HG02759 (cell line): ENCODE data around the gene MAPK8.

Experiments used
- ATAC-seq: cut with Tn5 transposase; IDR thresholded peaks from one replicate; pipeline ENCODE4 v1.9.1; 2021; ENCODE audit warnings: mild to moderate bottlenecking, moderate library complexity; ENCODE audit not compliant: unreplicated experiment

The MAPK8 gene

GRCh38 chr10:48381971-48382370, 75.5 kb downstream of the MAPK8 start:
- ATAC-seq = no peak

GRCh38 chr10:48382982-48383381, 76.5 kb downstream of the MAPK8 start:
- no peak for ATAC-seq

GRCh38 chr10:48383393-48383792, 76.9 kb downstream of the MAPK8 start:
- ATAC-seq = no peak

- ATAC-seq = no peak
These were observed 78.2 kb downstream of the MAPK8 start for GRCh38 chr10:48384699-48384982.

GRCh38 chr10:48389272-48389671, 82.8 kb downstream of the MAPK8 start:
- ATAC-seq = no peak

GRCh38 chr10:48389846-48390557, 83.5 kb downstream of the MAPK8 start:
- ATAC-seq = no peak

GRCh38 chr10:48390558-48390871, 84.0 kb downstream of the MAPK8 start:
- no peak for ATAC-seq

- ATAC-seq = peak; percentile 84
These were observed 84.7 kb downstream of the MAPK8 start for GRCh38 chr10:48390933-48391845.

GRCh38 chr10:48391994-48392393, 85.5 kb downstream of the MAPK8 start:
- ATAC-seq = no peak

- ATAC-seq = no peak
These were observed 91.8 kb downstream of the MAPK8 start for GRCh38 chr10:48398261-48398660.

- ATAC-seq = no peak
These were observed 92.6 kb downstream of the MAPK8 start for GRCh38 chr10:48399056-48399541.

- ATAC-seq = no peak
These were observed 93.1 kb downstream of the MAPK8 start for GRCh38 chr10:48399551-48399950.

- ATAC-seq = no peak
These were observed 93.8 kb downstream of the MAPK8 start for GRCh38 chr10:48400129-48400849.

- ATAC-seq = no peak
These were observed 94.4 kb downstream of the MAPK8 start for GRCh38 chr10:48400850-48401220.

GRCh38 chr10:48404646-48405045, 98.2 kb downstream of the MAPK8 start:
- no peak for ATAC-seq

GRCh38 chr10:48406204-48406603, 99.7 kb downstream of the MAPK8 start:
- ATAC-seq = no peak

GRCh38 chr10:48406658-48407057, 100.2 kb downstream of the MAPK8 start:
- ATAC-seq = no peak

GRCh38 chr10:48410503-48410902, 104.0 kb downstream of the MAPK8 start:
- ATAC-seq = no peak

GRCh38 chr10:48411510-48411909, 105.0 kb downstream of the MAPK8 start:
- ATAC-seq = no peak

GRCh38 chr10:48412081-48412480, 105.6 kb downstream of the MAPK8 start:
- no peak for ATAC-seq

GRCh38 chr10:48412933-48413332, 106.5 kb downstream of the MAPK8 start:
- ATAC-seq = no peak

- ATAC-seq = no peak
These were observed 107.7 kb downstream of the MAPK8 start for GRCh38 chr10:48414160-48414559.
